ENCODE data around the gene CST7.

CST7 gene

GRCh38 chr20:25003002-25003401 lies 53.9 kb downstream of the CST7 start:
- DNase-seq (ENCODE audit: low read depth in 2 of 2): no peak

- no peak for DNase-seq (ENCODE audit: low read depth in 2 of 2)
Observed at GRCh38 chr20:25005220-25005619, 56.2 kb downstream of the CST7 start.

GRCh38 chr20:25005661-25006060 lies 56.6 kb downstream of the CST7 start:
- no peak for DNase-seq (ENCODE audit: low read depth in 2 of 2)

GRCh38 chr20:25006431-25007167 lies 57.5 kb downstream of the CST7 start:
- no peak for DNase-seq (ENCODE audit: low read depth in 2 of 2)

GRCh38 chr20:25007491-25008305 lies 58.6 kb downstream of the CST7 start:
- DNase-seq (ENCODE audit: low read depth in 2 of 2): no peak

GRCh38 chr20:25008388-25009217 lies 59.5 kb downstream of the CST7 start:
- DNase-seq (ENCODE audit: low read depth in 2 of 2): no peak
